Astrocyte (in vitro differentiated cells and primary cell): ENCODE measurements around the gene CHMP1B.

Experiments used
- EZH2 ChIP-seq: IDR thresholded peaks from 2 replicates; pipeline ENCODE4 v1.6.1; 2012; ENCODE audit warnings: mild to moderate bottlenecking, low read length, inconsistent platforms; ENCODE audit not compliant: insufficient read depth
- TF ChIP-seq, protein P1 (sequence below): IDR thresholded peaks from 2 replicates; pipeline ENCODE4 v1.5.1; 2011; ENCODE audit warnings: low read depth, mild to moderate bottlenecking, inconsistent platforms, low read length, moderate library complexity; ENCODE audit not compliant: insufficient read depth

GRCh38 chr18:11844436-11844835 is 6.8 kb upstream of the CHMP1B start:
- TF ChIP-seq, protein P1, sequence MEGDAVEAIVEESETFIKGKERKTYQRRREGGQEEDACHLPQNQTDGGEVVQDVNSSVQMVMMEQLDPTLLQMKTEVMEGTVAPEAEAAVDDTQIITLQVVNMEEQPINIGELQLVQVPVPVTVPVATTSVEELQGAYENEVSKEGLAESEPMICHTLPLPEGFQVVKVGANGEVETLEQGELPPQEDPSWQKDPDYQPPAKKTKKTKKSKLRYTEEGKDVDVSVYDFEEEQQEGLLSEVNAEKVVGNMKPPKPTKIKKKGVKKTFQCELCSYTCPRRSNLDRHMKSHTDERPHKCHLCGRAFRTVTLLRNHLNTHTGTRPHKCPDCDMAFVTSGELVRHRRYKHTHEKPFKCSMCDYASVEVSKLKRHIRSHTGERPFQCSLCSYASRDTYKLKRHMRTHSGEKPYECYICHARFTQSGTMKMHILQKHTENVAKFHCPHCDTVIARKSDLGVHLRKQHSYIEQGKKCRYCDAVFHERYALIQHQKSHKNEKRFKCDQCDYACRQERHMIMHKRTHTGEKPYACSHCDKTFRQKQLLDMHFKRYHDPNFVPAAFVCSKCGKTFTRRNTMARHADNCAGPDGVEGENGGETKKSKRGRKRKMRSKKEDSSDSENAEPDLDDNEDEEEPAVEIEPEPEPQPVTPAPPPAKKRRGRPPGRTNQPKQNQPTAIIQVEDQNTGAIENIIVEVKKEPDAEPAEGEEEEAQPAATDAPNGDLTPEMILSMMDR: no peak
- no peak for TF ChIP-seq EZH2
